Common myeloid progenitor, CD34-positive (primary cell): ENCODE results near the gene THBS2.

Experiments used
- CTCF ChIA-PET: fragments of 350-600 bp; sonication (Branson Sonifier 250); formaldehyde crosslinking; loops from one replicate; lab custom pipeline; 2021; ENCODE audit warnings: antibody characterized with exemption; lab: Charles Lee
- POLR2A ChIA-PET: fragments of 350-600 bp; sonication (Branson Sonifier 250); formaldehyde crosslinking; loops from one replicate; lab custom pipeline; 2021; ENCODE audit warnings: antibody characterized with exemption; lab: Charles Lee
- DNase-seq, 3 donors: peaks; one replicate each; pipeline versions ENCODE4 v3.0.0 to v3.0.0-alpha.2; 2013
- H3K27ac ChIP-seq, 2 experiments: 1 replicate in 1 of 2; 2 replicates in 1 of 2; pipeline ENCODE4 v1.7.0; 2013; ENCODE audit warnings: inconsistent platforms in 2 of 2, low read length in 2 of 2, mild to moderate bottlenecking in 2 of 2, low read depth in 1 of 2, moderate library complexity in 1 of 2; ENCODE audit not compliant: severe bottlenecking in 2 of 2, insufficient read depth in 1 of 2, poor library complexity in 1 of 2
- H3K27me3 ChIP-seq, 5 experiments: replicated peaks in 2 of 5; 1 replicate in 3 of 5; 2 replicates in 2 of 5; pipeline versions ENCODE4 v1.6.1 to v1.7.0; 2013; ENCODE audit warnings: low read length in 4 of 5, mild to moderate bottlenecking in 2 of 5, moderate library complexity in 2 of 5, inconsistent platforms in 1 of 5; ENCODE audit not compliant: insufficient read depth in 5 of 5, control insufficient read depth in 4 of 5
- H3K36me3 ChIP-seq, 4 experiments: 1 replicate in 2 of 4; 2 replicates in 2 of 4; pipeline versions ENCODE4 v1.6.1 to v1.7.0; 2013; ENCODE audit warnings: low read length in 3 of 4, control low read depth in 1 of 4, mild to moderate bottlenecking in 1 of 4; ENCODE audit not compliant: control insufficient read depth in 4 of 4, insufficient read depth in 4 of 4
- H3K4me1 ChIP-seq, 4 experiments: 1 replicate in 3 of 4; 2 replicates in 1 of 4; pipeline versions ENCODE4 v1.6.1 to v1.7.1; 2013; ENCODE audit warnings: low read length in 3 of 4, mild to moderate bottlenecking in 3 of 4, control low read depth in 1 of 4, inconsistent platforms in 1 of 4, moderate library complexity in 1 of 4; ENCODE audit not compliant: control insufficient read depth in 4 of 4, insufficient read depth in 4 of 4; ENCODE audit errors: control extremely low read depth in 1 of 4
- H3K4me3 ChIP-seq, 7 experiments: 1 replicate in 4 of 7; 2 replicates in 3 of 7; pipeline versions ENCODE4 v1.5.1 to v1.7.0; 2013; ENCODE audit warnings: mild to moderate bottlenecking in 7 of 7, low read length in 6 of 7, moderate library complexity in 6 of 7, inconsistent platforms in 2 of 7, low read depth in 2 of 7, control low read depth in 1 of 7; ENCODE audit not compliant: insufficient read depth in 4 of 7, control insufficient read depth in 1 of 7; ENCODE audit errors: extremely low read depth in 1 of 7
- H3K9me3 ChIP-seq, 5 experiments: 1 replicate in 4 of 5; 2 replicates in 1 of 5; pipeline versions ENCODE4 v1.6.1 to v1.7.1; 2013; ENCODE audit warnings: low read length in 4 of 5, mild to moderate bottlenecking in 2 of 5, inconsistent platforms in 1 of 5, low read depth in 1 of 5, moderate library complexity in 1 of 5; ENCODE audit not compliant: control insufficient read depth in 4 of 5, insufficient read depth in 2 of 5; ENCODE audit errors: control extremely low read depth in 1 of 5
- WGBS: methylation state at CpG from one replicate; pipeline ENCODE4 v1.1.5; 2013; ENCODE audit not compliant: insufficient coverage; 5-methylcytosine and 5-hydroxymethylcytosine counted together

Gene THBS2

GRCh38 chr6:169213814-169214520 lies 39.7 kb downstream of the THBS2 start:
- Histone ChIP-seq H3K27ac (no peak overlapping the region), H3K4me1 (peaks cover 0 to 5% (median 0%) of the 10 kb centered on the region in 4 experiments), H3K27me3 (no peaks in the 10 kb centered on the region), H3K4me3 (no peak overlapping the region), H3K9me3 (peaks cover 0 to 8% (median 0%) of the 10 kb centered on the region in 5 experiments), H3K36me3 (no peaks in the 10 kb centered on the region)
- ChIA-PET POLR2A (no interaction called here), CTCF (interaction anchor here (1.0 to 1.2 kb wide), 3 partner anchors 14 to 20 kb away, joined by 3 read pairs; no protein-coding TSS in a partner anchor)
- peak in 1 of 3 donors; percentile 3 for DNase-seq
- WGBS: 98% methylated on average over 16 of the region's 27 CpGs

GRCh38 chr6:169212897-169213813 lies 40.5 kb downstream of the THBS2 start:
- DNase-seq: peak; percentile 92 to 97 (median 96)
- Histone ChIP-seq H3K9me3 (peaks cover 0 to 14% (median 1%) of the 10 kb centered on the region in 5 experiments), H3K4me1 (peaks cover 0 to 5% (median 0%) of the 10 kb centered on the region in 4 experiments), H3K36me3 (no peaks in the 10 kb centered on the region), H3K27me3 (no peaks in the 10 kb centered on the region), H3K27ac (no peak overlapping the region), H3K4me3 (peak overlapping the region in 4 of 7 experiments; percentile 27 to 72 (median 58))
- 42% methylated on average over 47 of the region's 56 CpGs for WGBS
- ChIA-PET POLR2A (interaction anchor here (0.5 kb wide), 1 partner anchor 10 kb away, joined by 3 read pairs; no protein-coding TSS in a partner anchor), CTCF (interaction anchor here (0.7 to 1.2 kb wide), 4 partner anchors 14 to 49 kb away, joined by 3 read pairs; no protein-coding TSS in a partner anchor)

GRCh38 chr6:169212436-169212835 lies 41.2 kb downstream of the THBS2 start:
- H3K4me1 ChIP-seq: peaks cover 0 to 5% (median 0%) of the 10 kb centered on the region in 4 experiments
- peaks cover 0 to 20% (median 3%) of the 10 kb centered on the region in 5 experiments for H3K9me3 ChIP-seq
- ChIA-PET POLR2A (interaction anchor here (0.5 kb wide), 1 partner anchor 10 kb away, joined by 3 read pairs; no protein-coding TSS in a partner anchor), CTCF (interaction anchor here (0.7 kb wide), 1 partner anchor 49 kb away, joined by 3 read pairs; no protein-coding TSS in a partner anchor)
- H3K4me3 ChIP-seq: peak overlapping the region in 4 of 7 experiments; percentile 27 to 72 (median 56)
- no peaks in the 10 kb centered on the region for H3K36me3 ChIP-seq
- no CpG with 5 or more reads among the region's 5 CpGs for WGBS
- no peak overlapping the region for H3K27ac ChIP-seq
- DNase-seq: peak in 2 of 3 donors; percentile 7 to 19
- no peaks in the 10 kb centered on the region for H3K27me3 ChIP-seq

GRCh38 chr6:169211881-169212280 lies 41.8 kb downstream of the THBS2 start:
- H3K27ac ChIP-seq: no peak overlapping the region
- no peak for DNase-seq
- H3K4me1 ChIP-seq: peaks cover 0 to 5% (median 0%) of the 10 kb centered on the region in 4 experiments
- H3K4me3 ChIP-seq: no peak overlapping the region
- ChIA-PET POLR2A (no interaction called here), CTCF (no interaction called here)
- WGBS: no CpG with 5 or more reads among the region's 1 CpG
- peaks cover 3 to 25% (median 7%) of the 10 kb centered on the region in 5 experiments for H3K9me3 ChIP-seq
- H3K36me3 ChIP-seq: no peaks in the 10 kb centered on the region
- no peaks in the 10 kb centered on the region for H3K27me3 ChIP-seq

GRCh38 chr6:169210611-169211010 lies 43.0 kb downstream of the THBS2 start:
- POLR2A ChIA-PET: no interaction called here

GRCh38 chr6:169208011-169208410 lies 45.6 kb downstream of the THBS2 start:
- DNase-seq: peak in 2 of 3 donors; percentile 13 to 19

More at GRCh38 chr6:169210611-169211010, 43.0 kb downstream of the THBS2 start:
- Histone ChIP-seq H3K27me3 (no peaks in the 10 kb centered on the region), H3K27ac (no peak overlapping the region), H3K4me3 (no peak overlapping the region), H3K9me3 (peaks cover 4 to 35% (median 9%) of the 10 kb centered on the region in 5 experiments), H3K4me1 (peaks cover 0 to 5% (median 0%) of the 10 kb centered on the region in 4 experiments), H3K36me3 (no peaks in the 10 kb centered on the region)
- WGBS: 100% methylated on average over 1 of the region's 3 CpGs
- DNase-seq: no peak
- CTCF ChIA-PET: no interaction called here

More at GRCh38 chr6:169208011-169208410, 45.6 kb downstream of the THBS2 start:
- Histone ChIP-seq H3K4me3 (no peak overlapping the region), H3K4me1 (peaks cover 0 to 2% (median 0%) of the 10 kb centered on the region in 4 experiments), H3K27me3 (no peaks in the 10 kb centered on the region), H3K36me3 (no peaks in the 10 kb centered on the region), H3K9me3 (peaks cover 6 to 41% (median 13%) of the 10 kb centered on the region in 5 experiments), H3K27ac (no peak overlapping the region)
- CTCF ChIA-PET: no interaction called here
- POLR2A ChIA-PET: no interaction called here
